Ramos (cell line): ENCODE measurements around the gene ANKRD34B.

Experiments
- in situ Hi-C: fragments of 300-500 bp; cut with MboI; formaldehyde crosslinking; loops from one replicate; pipeline ENCODE4 v1.14.3; 2022; ENCODE audit warnings: low sequenced_read_pairs; ENCODE audit not compliant: unreplicated experiment

Gene ANKRD34B

GRCh38 chr5:80573062-80573461 is 3.0 kb upstream of the ANKRD34B start:
- in situ Hi-C loops, result no loop called here

GRCh38 chr5:80569086-80569960 is 757 bp downstream of the ANKRD34B start:
- in situ Hi-C loops, result no loop called here

GRCh38 chr5:80568251-80568650 is 1.8 kb downstream of the ANKRD34B start:
- in situ Hi-C loops, result no loop called here

- in situ Hi-C loops, result no loop called here
Observed at GRCh38 chr5:80566711-80567259, 3.3 kb downstream of the ANKRD34B start.

DNA sequence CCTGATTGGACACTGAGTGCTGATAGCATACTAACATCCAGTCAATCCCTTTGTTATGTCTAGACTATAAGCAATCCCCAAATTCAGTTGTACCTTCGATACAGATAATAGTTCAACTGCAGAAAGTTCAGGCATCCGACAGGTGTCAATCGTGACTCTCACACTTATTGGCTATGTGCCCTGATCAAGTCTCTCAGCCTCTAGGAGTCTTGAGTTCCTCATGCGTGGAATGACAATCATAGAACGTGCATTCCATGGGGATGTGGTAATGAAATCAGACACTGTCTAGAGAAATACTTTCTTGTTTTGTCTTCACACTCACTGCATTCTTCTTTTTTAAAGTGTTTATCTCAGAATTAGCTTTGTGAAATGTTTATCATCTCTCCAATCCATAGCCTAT is 4.8 kb downstream of the ANKRD34B start:
- in situ Hi-C loops, result no loop called here

DNA sequence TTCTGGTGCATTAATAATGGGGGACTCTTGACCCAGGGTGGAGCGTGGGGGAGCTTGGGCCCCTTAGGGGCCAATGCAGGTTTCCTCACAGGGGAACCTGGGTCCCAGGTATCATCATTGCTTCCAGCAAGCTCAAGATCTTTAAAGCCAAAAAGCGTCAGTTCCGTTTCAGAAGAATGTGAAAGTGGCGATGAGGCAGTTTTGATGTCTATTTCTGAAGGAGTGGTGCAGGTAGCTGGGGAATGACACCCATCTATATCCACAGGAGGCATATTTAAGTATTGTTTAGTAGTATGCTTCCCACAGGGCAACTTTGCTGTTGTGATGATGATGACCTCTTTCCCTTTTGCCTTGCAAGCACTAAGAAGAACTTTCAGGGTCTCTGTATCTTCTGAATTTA is 10.8 kb downstream of the ANKRD34B start:
- in situ Hi-C loops, result no loop called here

GRCh38 chr5:80555099-80555498 is 15.0 kb downstream of the ANKRD34B start:
- in situ Hi-C loops, result no loop called here

- in situ Hi-C loops, result no loop called here
Observed at GRCh38 chr5:80554646-80555045, 15.4 kb downstream of the ANKRD34B start.

GRCh38 chr5:80541392-80541791 is 28.7 kb downstream of the ANKRD34B start:
- in situ Hi-C loops, result no loop called here

GRCh38 chr5:80540691-80541090 is 29.4 kb downstream of the ANKRD34B start:
- in situ Hi-C loops, result no loop called here

DNA sequence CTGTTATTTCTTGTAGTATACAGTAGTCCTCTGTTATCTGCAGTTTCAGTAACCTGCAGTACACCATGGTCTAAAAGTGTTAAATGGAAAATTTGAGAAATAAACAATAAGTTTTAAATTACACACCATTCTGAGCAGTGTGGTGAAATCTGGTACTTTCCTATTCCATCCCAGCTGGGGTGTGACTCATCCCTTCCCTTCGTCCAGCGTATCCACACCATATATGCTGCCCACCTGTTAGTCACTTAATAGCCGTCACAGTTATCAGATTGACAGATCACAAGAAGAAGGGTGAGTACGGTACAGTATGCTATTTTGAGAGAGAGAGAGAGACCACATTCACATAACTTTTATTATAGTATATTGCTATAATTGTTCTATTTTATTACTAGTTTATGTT is 53.3 kb downstream of the ANKRD34B start:
- in situ Hi-C loops, result no loop called here

DNA sequence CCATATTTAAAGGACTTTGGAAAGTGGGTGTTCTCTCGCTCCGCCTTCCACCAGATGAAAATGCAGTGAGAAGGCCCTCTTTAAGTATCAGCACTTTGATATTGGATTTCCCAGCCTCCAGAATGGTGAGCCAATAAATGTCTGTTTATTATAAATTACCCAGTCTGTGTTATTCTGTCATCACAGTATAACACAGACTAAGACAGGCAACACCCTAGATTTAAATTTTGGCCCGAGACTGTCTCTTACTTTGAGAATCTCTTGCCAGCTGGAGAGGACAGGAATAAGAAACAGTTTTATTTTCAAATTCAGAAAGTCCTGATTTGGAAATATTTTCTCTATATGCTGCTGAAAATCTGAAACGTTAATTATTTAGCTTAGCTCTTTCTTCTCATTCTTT is 60.7 kb downstream of the ANKRD34B start:
- in situ Hi-C loops, result no loop called here

- in situ Hi-C loops, result no loop called here
Observed at GRCh38 chr5:80508844-80509243, 61.2 kb downstream of the ANKRD34B start.

DNA sequence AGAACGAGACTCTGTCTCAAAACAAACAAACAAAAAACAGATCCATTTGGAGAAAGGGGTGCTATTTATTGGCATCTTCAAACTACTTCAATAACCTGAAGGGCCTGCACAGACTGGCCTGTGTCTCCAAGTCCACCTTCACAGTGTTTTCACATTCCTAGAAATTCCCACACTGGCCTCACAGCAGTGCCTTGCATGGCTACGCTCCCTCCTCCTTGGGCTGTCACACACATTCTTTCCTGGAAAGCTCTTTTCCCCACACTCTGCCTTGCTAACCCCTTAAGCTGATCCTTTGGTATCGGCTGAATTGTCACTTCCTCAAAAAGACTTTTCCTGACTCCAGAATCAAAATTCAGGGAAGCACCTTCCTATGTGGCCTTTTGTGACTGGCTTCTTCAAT is 62.4 kb downstream of the ANKRD34B start:
- in situ Hi-C loops, result no loop called here
